Cardiac fibroblast (primary cell): ENCODE measurements around the gene KMT2C.

Experiments
- DNase-seq, 2 donors: peaks; one replicate each; pipeline versions ENCODE4 v3.0.0 to v3.0.0-alpha.2; 2010; ENCODE audit warnings: low read depth in 2 of 2
- H3K4me3 ChIP-seq, 2 donors: replicated peaks in 1 of 2; 1 replicate in 1 of 2; 2 replicates in 1 of 2; pipeline ENCODE4 v1.5.1; 2011; ENCODE audit warnings: low read depth in 2 of 2, low read length in 2 of 2, mild to moderate bottlenecking in 2 of 2, moderate library complexity in 1 of 2
- CTCF ChIP-seq: IDR thresholded peaks from one replicate; pipeline ENCODE4 v1.5.1; 2011; ENCODE audit warnings: low read depth, mild to moderate bottlenecking, low read length, inconsistent platforms

KMT2C gene

GRCh38 chr7:152370297-152370696, 65.5 kb downstream of the KMT2C start:
- H3K4me3 ChIP-seq: no peak overlapping the region
- DNase-seq: no peak
- no peak for TF ChIP-seq CTCF

- DNase-seq: no peak
- H3K4me3 ChIP-seq: no peak overlapping the region
- TF ChIP-seq CTCF: no peak
Measured at GRCh38 chr7:152369518-152369917, 66.3 kb downstream of the KMT2C start.

GRCh38 chr7:152367170-152367569, 68.6 kb downstream of the KMT2C start:
- DNase-seq: no peak
- H3K4me3 ChIP-seq: no peak overlapping the region
- no peak for TF ChIP-seq CTCF

- no peak overlapping the region for H3K4me3 ChIP-seq
- no peak for TF ChIP-seq CTCF
- peak in 1 of 2 donors; percentile 39 for DNase-seq
Measured at GRCh38 chr7:152366662-152367061, 69.1 kb downstream of the KMT2C start.

- no peak overlapping the region for H3K4me3 ChIP-seq
- DNase-seq: no peak
- TF ChIP-seq CTCF: no peak
Measured at GRCh38 chr7:152365982-152366603, 69.7 kb downstream of the KMT2C start.

- TF ChIP-seq CTCF: no peak
- DNase-seq: no peak
- H3K4me3 ChIP-seq: no peak overlapping the region
Measured at GRCh38 chr7:152363798-152364197, 72.0 kb downstream of the KMT2C start.
